Activated naive CD4-positive, alpha-beta T cell treated with anti-CD3 and anti-CD28 coated beads, Interleukin-2, amount 50 U/mL, for 16 hours (primary cell): Measurements from ENCODE around the gene RPRD1B.

Source experiments
- DNase-seq: peaks from one replicate; pipeline ENCODE4 v3.0.0-alpha.2; 2020

Gene RPRD1B

DNA sequence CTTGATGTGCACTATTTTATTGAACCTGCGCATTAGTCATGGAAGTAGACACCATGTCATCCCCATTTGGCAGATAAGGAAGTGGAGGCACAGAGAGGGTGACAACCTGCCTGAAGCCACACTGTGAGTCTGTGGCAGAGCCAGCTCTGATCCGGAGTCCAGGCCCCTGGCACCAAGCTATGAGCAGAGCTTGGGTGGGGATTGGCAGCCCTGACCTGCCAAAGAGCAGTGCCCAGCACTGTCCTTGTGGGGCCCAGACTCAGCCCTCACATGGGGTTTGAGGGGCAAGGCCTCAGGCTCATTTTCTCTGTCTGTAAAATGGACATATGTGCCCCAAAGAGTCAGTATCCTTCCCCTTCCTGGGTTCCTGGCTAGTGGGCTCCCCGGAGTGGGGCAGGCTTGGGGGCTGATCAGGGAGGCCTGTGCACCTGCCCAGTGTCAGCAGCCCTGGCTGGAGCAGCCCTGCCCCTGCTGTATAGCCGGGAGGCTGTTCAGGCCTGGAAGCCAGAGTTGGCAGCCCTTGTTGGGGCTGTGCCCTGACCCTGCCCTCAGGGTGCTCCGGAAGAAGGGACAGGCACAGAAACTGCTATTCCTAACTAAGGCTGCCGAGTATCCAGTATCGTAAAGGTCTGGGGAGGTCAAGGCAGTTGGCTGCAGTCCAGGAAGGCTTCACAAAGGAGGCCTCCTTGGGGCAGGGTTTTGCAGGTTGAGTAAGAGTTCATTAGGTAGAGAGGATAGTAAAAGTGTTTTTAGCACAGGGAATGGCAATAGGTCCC is 92.8 kb downstream of the RPRD1B start:
- DNase-seq: no peak

DNA sequence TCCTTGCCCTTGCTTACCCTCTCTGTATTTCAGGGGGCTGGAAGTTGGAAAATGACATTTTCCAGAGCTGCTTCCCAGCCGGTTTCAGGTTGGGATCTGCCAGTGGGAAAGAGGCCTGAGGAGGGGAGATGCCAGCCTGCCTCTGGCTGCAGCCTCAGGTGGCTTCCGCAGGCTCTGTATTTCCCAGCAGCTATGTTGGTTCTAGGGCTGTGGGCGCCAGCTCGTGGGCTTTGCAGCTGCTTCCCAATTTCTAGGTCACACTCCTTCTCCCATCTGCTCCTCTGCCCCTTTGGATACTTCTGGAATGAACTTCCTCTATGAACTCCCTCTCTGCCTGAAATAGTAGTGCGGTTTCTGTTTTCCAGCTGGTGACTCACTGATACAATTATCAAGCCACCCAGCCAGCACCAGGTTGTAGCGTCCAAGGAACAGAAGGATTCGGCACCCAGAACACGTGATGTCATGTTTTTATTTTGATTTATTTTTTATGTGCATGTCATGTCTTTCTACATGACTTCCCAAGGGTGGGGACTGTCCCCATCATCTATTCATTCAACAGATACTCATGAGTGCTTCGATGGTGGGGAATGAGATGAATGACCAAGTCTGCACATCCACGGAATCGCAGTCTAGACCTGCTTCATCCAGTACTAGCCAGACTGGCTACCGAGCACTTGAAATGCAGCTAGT is 93.5 kb downstream of the RPRD1B start:
- no peak for DNase-seq

DNA sequence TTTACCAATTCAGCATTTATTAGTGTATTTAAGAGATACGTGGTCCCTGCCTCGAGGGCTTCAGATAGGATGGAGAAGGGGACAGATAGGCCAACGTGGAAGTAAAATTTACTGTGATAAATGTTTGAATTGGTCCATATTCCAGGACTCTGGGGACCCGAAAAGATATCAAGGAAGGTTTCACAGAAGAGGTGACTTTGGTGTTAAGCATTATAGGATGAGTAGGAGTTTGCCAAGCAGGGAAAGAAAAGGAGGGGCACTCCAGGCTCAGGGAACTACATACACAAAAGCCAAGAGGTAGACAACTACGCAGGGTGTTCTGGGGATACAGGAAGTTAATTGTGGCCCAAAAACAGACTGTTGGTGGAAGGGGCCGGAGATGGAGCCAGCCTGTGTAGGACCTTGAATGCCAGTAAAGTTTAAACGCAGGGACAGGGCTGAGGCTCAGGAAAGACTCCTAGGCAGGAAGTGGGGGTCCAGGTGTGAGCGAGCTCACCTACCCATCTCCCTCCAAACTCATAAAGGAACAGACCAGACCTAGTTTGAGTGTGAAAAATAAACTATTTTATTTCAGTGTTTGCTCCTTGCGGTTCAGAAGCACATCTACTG is 94.5 kb downstream of the RPRD1B start:
- no peak for DNase-seq

DNA sequence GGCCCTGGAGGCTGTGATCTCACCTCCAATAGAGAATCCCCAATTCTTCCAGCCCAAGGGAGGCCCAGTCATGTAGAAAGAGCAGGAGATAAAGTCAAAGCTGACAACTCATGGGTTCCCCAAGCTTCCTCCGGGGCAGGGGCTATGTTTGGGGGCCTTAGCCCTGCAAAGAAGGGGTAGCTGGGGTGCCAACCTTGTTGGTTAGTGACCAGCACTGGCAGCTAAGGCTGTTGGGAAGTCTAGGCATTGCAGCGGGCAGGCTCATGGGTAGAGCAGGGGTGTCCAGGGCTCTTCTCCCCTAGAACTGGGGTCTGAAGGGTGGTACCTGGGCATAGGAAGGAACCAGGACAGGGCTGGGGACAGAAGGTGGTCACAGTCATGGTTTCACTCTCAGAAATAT is 95.1 kb downstream of the RPRD1B start:
- DNase-seq: no peak

DNA sequence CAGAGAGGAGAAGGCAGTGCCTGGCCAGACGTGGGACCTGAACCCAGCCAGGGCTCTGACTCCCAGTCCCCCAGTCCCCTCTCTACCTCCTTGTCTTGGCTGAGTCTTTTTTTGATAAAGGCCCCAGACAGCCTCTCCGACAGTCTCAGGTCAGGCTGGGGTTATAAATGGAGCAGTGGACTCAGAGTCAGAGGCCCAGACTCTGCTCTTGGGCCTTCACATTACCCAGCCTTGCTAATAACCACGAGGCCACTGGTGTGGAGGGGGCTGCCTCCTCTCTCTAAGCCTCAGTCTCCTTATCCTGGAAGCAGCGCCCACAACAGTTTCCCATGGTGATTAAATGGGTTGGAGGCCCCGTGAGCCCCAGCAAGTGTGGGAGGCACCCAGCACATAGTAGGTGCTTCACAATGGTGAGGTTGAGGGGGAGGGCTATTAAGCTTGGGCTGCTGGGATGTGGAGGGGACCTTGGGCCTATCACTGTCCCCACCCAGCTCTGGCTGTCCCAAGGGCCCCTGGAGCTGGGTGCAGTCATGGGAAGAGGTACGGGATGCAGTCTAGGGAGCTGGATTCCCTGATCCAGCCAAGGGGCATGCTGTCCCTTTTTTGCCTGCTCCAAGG is 95.8 kb downstream of the RPRD1B start:
- DNase-seq: no peak

DNA sequence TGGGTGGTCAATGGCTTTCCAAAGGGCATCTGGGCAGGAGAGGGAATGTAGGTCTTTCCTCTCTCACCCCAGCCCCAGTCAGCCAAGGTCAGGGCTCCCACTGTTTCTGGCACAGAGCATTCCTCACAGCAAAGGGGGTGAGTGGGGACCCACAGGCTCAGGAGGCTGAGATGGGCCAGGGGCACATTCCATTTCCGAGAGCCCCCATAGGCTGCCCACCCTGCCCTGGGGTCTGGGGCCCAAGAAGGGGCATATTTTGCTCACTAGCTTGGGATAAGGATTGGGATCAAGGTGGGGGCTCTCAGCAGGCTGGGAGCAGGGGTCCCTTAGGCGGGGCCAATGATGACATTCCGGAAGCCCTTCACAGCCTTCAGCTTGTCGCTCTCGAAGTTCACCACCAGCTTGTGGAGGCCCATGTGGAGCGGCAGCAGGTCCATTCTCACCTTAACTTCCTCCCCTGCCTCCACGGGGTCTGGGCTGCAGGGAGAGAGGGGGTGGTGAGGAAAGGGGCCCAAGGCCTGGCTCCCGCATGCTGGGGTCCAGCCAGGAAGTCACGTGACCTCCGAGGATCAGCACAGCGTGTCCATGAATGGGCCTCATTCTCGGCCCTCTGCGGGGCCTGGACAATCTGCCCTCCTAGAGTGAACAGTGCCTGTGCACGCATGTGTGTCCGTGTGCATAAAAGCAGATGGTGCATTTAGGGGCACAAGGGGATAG is 96.5 kb downstream of the RPRD1B start:
- DNase-seq: no peak

DNA sequence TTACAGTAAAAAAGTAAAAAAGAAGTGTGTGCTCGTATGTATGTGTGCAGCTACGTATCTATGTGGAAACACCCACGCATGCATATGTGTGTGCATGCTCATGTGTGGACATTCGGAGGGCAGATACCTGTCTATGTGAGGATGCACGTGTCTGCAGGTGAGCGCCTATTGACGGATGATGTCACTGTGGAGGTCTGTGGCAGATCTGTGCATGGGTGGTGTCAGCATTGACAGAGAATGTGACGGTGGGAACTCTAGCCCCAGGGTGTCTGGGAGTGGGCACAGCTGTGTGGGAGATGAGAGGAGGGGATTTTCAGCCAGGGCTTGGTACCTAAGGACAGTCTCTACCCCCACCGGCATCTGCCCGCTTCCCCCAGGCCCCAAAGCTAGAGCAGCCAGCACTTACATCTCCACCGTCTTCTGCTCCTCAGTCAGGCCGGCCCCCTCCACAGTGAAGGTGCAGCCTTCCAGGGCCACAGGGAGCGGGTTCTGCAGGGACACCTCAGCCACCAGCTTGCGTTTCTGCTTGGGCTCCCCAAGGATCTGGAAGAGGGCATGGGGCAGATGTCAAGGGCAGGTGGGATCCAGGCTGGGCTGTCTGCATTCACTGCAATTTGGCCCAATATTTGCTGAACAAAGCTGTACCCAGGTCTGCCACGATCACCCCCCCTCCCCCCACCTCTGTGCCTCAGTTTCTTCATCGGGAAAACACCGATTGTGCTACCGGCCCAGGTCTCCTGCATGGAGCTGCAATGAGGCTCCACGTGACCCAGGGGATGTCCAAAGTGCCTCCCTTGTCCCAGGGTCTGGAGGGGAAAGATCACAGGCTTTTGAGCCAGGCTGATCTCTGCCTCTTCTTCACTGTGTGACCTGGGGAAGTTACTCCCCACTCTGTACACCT is 97.4 kb downstream of the RPRD1B start:
- no peak for DNase-seq

DNA sequence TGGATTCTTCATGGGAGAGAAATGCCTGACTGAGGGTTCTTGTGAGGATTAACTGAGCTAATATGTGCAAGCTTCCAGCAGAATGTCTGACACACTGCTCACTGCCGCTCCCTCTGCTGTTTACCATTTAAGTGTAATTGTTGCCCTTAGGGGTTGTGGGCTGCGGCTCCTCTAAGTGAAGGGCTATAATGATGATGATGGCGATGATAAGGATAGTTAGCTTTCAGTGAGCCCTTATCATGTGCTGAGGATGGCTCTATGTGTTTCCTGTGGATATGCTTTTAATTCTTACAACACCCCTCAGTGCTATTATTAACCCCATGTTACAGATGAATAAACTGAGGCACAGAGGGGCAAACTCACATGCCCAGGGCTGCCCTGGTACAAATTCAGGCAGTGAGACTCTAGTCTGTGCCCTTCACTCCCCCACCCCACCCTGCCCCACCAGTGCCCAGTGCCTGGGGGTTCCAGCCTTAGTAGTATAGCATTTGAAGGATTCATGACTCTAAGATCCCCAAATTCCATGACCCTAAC is 98.1 kb downstream of the RPRD1B start:
- DNase-seq: no peak

DNA sequence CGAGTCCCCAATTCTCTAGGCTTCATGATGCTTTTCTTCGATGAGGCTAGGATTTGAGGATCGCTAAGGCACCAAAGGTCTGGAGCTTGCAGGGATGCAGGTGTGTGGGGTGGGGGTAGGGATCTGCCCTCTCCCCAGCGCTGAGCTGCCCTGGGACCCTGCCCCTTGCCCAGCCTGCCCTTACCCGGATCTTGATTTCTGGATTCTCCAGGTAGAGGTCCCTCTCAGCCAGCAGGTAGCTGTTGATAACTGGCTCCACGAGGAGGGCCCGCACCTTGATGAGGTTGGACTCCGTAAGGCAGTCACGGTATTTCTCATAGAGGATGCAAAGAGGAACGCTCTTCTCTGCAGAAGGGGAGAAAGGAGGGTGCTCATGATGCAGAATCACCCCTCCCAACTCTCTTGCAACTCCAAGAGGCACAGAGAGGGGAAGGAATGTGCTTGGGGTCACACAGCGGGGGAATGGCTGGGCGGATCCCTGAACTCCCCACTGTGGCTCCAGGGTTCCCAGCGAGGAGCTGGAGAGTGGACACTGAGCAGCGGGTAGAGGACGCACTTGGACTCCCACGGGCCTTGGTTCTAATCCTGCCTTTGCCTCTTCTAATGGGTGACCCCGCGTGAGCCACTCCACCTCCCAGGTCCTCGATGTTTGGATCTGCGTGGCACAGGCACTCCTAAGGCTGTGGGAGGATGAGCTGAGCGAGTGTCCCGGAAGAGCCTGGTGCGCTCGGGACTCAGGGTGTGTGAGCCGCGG is 98.8 kb downstream of the RPRD1B start:
- no peak for DNase-seq

DNA sequence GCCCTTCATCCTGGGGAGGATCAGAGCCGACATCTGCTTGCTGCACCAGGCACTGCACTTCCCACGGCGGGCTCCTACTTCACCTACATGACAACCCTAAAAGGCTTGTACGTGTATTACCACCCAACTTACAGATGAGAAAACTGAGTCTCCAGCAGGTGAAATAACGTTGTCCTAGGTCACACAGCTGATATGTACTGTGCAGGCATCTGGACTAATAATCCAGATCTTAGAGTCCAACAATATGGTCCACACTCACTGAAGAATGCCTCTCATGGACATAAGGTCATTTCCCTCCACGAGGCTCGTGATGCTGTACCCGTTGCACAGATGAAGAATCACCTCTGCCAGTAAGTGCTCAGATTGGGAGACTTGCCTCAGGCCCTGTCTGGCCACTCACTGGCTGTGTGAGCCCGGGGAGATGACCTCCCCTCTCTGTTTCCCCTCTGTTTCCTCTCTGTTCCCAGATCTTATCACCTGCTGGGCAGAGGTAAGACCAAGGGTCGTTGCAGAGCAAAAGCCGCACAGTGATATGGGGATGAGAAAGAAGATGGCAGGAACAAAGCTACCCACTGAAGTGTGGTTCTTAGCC is 99.5 kb downstream of the RPRD1B start:
- no peak for DNase-seq

DNA sequence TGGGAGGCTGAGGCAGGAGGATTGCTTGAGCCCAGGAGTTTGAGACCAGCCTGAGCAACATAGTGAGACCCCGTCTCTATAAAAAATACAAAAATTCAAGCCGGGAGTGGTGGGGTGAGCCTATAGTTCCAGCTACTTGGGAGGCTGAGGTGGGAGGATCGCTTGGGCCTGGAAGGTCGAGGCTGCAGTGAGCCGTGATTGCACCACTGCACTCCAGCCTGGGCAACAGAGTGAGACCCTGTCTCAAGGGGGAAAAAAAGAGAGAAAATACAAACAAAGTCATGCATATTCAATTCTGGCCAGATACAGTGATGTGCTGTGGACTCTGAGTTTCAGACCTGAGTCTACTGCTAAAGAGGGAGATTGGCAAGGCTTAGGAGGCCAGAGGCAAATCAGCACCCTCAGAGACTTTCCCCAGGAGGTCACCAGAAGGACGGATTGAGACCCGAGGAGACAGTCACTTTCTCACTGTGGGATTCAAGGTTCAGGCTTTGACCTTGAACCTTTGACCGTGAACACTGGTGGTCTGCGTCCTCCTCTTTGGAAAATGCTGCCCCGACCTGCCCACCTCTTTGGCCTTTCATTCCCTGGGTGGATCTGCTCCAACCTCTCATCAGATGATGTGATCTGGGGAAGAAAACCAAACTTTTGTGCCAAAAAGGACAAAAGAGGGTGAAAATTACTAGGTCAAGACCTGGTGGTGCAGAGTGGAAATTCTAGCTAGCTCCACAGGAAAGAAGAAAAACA is 100.3 kb downstream of the RPRD1B start:
- no peak for DNase-seq

DNA sequence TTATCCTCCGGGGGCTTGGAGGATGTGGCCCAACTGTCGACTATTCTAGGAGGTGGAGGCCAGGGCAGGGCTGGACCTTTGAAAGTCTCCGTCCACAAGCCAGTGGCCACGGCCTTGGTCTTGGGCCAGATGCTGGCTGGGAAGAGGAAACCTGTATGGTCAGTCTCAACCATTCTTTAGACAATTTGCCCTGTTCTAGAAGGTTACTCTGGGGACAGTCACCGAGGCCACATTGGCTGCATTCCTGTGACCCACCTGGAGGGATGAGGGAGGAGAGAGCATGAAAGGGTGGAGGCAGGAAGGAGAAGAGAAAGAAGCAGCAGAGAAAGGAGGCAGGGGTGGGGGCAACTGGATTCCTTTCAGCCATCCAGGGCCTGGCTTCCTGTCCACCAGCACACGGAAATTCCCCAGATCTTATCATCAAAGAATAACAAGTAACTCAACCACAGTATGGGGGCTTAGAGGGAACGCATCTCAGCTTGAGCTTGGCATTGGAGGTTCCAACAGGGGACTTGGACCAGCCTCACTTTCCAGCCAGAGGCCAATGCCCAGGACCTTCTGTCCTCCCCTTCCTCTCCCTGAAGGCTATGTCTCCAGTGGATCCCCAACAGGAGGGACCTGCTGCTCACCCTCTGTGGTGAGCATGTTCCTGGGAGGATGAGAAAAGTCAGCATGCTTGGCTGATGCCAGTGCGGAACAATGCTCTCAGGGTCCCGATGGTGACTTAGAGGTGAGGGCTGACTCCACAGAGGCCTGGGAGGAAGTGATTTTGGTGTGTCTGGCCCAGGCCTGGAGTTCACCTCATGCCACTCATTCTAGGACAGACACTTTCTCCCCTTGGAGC is 101.1 kb downstream of the RPRD1B start:
- DNase-seq: no peak

DNA sequence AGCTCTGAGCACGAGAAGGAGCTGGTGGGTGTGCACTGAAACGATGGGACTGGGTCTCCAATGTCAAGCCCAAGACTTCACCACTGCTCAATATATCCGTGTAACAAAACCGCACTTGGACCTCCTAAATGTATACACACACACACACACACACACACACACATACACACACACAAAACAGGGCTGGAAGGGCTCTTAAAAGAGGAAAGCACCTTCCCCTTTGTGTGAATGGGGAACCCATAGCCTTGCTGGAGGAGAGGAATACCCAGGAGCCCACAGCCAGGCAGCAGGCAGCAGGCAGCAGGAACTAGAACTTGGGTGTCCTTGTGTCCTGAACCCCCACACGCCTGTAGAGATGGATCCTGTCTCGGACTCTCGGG is 101.7 kb downstream of the RPRD1B start:
- no peak for DNase-seq

DNA sequence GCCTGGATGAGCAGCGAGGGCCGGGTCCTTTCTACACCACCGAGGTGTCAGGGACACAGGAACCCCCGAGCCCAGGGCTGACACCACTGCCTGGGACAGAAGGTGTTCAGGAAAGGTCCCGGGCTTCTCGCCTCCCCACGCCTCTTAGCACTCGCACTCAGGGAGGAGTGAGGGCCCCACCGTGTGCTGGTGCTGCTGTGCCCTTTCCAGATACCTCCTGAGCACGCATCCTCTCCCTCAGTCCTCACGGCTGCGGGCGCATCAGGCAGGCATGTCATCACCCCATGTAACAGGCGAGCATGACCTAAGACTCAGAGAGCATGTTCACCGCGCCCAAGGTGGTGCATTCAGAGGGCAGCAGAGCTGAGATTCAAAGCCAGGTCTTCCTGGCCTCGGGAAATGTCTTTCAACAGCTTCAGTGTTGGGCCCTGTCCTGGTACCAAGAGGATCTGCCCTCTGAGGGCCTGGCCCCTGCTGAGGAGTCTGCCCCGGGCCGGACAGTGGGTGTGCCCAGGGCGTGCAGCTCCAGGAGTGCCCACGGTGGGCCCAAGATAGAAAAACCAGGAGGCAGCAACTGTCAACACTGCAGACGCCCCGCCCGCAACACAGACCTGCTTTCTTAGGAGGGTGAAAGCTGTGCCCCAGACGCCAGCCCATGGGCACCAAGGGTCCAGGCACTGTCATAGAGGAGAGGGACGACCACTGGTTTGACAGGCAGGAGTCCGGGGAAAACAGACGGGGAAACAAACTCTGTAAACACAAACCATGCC is 102.3 kb downstream of the RPRD1B start:
- DNase-seq: no peak

DNA sequence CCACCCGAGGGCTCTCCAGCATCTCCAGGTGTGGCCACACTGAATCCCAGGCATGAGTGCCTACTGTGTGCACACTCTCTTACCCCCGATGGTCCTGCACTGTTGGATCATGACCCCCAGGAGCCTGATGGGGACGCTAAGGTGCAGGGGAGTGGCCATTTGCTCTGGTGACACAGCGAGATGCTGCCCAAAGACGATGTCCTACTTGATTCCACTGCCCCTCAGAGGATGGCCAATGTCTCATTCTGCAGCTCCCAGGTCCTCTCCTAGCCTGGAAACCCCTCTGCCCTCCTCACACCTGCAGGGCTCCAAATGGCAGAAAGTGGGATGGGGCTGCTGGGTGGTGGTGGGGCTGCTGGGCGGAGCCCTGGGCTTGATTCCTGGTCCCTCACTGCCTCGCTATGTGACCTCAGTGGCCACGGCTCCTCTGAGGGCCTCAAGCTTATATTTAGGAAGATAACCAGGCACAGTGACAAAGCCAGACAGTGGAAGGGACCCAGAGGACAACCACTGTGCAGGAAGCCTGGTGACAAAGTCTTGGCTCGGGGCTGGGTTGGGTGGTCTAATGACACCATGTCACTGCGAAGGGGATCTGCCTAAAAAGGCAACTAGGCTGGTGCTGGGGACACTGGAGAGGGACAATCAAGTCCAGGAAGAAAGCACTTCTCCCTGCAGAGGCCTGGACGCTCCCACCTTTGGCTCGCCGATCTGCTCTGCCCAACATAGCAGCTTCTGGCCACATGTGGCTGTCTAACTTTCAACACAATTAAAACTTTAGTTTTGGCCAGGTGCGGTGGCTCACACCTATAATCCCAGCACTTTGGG is 103.1 kb downstream of the RPRD1B start:
- no peak for DNase-seq

DNA sequence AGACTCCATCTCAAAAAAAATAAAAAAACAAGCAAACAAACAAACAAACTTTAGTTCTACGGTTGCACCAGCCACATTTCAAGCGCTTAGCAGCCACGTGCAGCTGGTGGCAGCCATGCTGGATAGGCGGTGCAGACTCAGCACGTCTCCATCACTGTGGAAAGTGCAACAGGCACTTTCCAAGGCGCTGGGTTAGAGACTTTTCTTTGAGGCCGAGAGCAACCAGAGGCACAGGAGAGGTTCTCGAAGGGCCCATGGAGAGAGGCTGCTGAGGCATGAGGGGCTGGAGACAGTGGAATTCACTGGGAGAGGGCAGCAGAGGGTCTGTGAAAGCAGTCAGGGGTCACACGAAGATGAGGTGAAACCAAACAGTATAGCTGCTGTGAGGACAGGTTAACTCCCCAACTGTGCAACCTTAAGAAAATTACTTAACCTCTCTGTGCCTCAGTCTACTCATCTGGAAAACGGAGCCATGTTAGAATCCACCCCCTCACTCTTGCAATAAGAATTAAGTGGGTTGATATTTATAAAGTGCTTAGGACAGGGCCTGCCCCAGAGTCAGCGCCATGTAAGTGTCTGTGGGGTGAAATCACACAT is 104.0 kb downstream of the RPRD1B start:
- DNase-seq: no peak
